Central memory CD4-positive, alpha-beta T cell (primary cell): ENCODE measurements around the gene FKBP1A.
"Not testable (repeated sequence)": the region's sequence is repeated elsewhere in the genome, so short reads cannot be mapped to it uniquely, and the experiment has no call there.

Experiments used
- DNase-seq: peaks from one replicate; pipeline ENCODE4 v3.0.0; 2022

The FKBP1A gene

DNA sequence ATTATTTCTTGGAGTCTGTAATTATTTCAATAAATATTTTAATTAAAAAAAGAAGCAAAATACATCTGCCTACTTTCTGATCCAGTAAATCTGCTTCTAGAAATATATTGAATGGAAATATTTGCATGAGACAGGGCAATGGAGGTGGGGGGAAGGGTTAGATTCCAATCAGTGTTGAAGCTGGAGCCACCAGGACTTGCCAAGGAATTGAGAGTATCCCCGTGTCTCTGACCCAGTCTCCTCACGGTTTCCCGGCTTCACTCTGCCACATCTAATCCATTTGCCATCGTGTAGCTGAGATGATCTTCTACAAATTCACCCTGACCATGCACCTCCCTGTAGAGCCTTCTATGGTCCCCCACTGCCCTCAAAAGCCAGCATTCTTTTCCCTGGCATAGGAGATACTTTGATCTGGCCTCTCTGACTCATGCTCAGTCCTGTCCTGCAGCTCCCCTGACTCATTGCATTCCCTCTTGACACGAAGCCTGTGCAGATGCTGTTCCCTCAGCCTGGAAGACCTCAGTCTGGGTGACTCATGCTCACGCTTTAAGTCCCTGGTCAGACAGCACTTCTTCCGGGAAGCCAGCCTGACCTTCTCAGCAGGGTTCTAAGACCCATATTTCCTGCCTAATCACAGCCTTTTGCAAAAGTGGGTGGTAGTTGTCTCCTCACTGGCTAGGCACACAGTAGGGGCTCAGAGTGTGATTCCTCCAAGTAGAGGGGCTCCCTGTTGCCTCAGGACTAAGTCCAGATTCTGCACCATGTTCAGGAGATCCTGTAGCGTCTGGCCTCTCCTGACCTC, 23.0 kb upstream of the FKBP1A start:
- no peak for DNase-seq

DNA sequence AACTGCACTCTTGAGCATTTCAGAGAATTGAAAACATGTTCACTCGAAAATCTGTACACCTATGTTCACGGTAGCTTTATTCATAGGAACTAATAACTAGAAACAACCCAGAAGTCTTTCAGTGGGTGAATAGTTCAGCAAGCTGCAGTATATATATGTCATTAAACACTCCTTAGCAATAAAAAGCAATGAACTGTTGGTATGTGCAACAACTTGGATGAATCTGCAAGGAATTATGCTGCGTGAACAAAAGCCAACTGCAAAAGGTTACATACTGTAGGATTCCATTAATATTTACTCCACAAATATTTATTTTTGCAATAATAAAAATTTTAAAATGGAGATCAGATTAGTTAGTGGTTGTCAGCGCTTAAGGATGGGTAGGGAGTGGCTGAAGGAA, 22.1 kb upstream of the FKBP1A start:
- no peak for DNase-seq

DNA sequence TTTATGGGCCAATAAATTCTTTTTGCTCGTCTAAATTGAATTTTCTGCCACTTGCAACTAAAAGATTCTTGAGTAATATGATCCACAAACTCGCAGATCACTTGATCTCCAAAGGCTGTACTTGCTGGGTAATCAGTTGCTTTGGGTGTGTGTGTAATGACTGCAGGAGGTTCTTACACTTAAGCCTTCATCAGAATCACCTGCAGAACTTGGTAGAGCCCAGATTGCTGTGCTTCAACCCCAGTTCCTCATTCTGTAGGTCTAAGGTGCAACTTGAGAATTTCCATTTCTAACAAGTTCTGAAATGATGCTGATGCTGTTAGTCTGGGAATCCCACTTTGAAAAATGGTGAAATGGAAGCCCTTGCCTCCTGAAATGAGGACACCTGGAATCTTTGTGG, 12.9 kb upstream of the FKBP1A start:
- no peak for DNase-seq

DNA sequence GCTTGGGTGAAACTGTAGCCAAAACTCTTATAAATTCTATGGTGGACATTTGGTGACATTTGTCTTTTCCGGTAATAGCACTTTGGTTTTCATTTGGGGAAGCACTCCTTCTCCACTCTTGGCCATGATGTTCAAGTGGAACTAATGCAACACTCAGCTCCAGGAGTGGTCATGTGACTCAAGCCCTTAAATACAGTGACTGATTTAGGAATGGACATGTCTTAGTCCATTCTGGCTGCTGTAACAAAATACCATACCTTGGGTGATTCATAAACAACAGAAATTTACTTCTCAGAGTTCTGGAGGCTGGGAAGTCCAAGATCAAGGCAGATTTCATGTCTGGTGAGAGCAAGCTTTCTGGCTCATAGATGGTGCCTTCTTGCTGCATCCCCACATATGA, 10.8 kb upstream of the FKBP1A start:
- DNase-seq = no peak

DNA sequence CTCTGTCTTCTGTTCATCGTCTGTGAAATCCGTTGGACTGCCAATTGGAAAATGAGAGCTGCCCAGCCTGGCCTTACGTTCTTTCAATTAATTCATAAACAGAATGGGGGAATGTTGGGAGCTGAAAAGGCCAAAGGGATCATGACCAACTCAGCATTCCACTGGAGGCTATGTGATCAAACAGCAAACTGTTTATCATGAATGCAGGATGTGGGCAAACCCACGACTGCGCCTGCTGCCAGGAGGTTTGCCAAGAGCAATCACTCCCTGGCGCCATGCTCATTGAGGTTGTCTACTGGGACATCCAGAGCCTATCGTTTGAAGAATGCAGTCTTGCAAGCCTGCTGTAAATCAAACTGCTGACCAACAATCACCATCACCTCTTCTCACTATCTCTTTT, 9.3 kb upstream of the FKBP1A start:
- DNase-seq = no peak

DNA sequence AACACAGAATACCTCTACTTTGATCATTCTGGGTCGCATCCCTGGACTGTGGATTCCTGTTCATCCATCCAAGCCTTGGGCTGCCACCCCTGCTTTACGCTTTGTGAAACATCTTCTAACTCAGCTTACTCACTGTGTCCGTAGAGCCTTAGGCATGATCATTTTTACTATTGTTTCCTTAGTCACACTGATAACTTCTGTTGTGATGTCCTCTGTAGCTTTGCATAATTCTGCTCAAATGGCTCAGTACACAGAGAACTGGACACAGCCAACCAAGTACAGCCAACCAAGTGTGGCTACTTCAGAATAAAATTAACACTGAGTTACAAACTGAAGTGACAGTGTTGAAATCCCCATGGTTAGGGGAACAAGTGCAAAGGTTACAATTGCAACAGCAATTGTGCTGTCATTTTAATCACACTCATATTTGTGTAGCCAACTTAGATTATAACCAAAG, 8.6 kb upstream of the FKBP1A start:
- no peak for DNase-seq

DNA sequence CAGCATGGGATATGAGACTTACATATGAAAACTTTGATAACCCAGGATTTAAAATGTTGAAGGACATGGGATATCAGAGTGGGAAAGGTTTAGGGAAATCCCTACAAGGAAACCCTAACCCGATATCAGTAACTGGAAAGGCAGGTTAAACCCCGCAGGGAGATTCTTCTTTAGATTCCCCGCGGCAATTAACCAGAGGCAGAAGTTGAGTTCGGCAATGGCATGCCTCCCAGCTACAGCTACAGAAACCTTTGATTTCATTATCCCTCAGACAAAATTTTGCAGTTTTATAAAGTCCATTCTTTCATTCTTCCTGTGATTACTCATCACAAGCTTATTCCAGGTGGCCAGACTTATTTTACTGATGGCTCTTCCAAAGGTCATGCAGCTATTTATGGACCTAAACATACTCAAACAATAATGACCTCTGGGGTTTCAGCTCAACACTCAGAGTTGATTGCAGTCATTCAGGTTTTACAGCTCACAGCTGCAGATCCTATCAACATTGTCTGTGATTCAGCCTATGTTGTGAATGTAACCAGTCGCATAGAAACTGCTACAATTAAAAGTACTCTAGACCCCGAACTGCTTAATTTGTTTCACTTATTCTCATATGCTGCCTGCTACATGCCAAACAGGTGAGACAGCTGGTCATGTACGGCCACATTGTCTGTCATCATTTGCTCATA, 7.0 kb upstream of the FKBP1A start:
- not testable (repeated sequence) for DNase-seq

DNA sequence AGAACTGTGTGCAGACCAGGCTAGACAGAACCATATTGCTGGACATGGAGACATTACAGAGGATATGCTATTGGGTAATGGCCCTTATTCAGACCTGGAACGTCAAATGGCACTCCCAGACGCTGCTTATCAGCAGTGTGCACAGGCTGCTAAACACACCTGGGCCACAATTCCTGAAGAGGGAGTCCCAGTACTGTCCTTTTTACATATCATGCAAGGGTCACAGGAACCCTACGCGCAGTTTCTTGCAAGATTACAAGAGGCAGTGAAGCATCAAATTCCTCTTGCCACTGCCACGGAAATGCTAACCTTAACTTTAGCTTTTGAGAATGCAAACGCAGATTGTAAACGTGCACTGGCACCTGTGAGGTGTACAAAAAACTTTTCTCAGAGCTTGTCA, 5.3 kb upstream of the FKBP1A start:
- not testable (repeated sequence) for DNase-seq

DNA sequence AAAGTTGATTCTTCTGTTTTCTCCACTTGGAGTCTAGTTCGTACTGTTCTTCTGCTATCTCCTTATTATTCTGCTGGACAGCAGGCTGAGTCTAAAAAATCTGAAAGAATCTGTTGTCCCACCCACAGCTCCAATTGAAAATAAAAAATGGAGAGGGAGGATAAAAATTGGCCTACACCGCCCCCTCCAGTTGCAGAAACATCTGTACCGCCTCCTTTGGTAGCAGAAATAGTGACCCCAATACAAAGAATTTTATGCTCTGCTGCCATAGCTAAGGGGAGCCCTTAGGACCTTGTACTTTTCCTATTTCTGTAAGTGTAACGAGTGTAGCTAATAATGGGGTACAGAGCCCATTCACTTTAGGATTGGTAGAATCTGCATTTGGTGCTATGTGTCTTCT, 4.9 kb upstream of the FKBP1A start:
- no peak for DNase-seq

DNA sequence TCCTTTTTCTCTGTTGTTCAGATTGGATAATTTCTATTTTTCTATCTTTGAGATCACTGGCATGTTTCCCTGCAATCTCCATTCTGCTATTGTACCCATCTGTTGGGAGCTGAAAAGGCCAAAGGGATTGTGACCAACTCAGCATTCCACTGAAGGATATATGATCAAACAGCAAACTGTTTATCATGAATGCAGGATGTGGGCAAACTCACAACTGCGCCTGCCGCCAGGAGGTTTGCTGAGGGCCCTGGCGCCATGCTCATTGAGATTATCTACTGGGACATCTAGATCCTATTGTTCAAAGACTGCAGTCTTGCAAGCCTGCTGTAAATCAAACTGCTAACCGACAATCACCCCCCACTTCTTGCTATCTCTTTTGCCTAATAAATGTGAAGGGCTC, 3.8 kb upstream of the FKBP1A start:
- DNase-seq = no peak

DNA sequence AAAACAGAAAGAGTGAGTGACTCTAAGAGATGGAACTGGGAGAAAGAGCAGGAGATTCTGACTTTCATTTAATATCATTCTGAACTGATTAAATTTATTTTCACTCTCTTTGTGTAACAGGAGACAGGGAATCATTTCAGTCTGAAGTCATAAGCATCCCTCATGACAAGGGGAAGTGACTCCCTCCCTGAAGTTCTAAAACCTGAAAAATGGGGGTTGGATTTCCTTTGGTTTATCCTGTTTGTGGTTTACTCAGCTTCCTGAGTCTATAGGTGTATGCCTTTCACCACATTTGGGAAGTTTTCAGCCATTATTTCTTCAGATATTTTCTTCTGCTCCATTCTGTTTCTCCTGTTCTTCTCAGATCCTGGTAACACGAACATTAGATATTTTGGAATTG, 3.4 kb upstream of the FKBP1A start:
- no peak for DNase-seq

DNA sequence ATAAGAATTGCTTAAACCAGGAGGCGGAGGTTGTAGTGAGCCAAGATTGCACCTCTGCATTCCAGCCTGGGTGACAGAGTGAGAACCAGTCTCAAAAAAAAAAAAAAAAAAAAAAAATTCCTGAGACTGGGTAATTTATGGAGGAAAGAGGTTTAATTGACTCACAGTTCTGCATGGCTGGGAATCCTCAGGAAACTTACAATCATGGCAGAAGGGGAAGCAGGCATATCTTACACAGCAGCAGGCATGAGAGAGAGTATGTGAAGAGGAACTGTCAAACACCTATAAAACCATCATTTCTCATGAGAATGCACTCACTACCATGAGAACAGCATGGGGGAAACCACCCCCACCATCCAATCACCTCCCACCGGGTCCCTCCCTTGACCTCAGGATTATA, 1.8 kb upstream of the FKBP1A start:
- DNase-seq = no peak

DNA sequence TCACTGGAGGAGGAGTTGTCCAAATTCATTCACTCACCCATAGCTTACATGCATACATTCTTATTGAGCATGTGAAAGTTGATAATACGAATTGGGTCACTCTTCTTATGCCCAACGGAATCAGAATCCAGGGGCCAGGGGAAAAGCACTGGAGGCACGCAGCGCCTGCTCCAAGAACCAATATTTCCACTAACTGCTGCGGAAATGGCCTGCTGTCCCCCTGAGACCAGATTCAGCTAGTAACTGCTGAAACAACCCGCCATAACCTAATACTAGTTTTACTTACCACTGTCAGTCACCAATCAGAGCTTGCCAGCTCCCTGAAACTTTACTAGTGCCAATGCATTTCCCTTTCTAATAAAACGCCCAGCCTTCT, 641 bp upstream of the FKBP1A start:
- no peak for DNase-seq

DNA sequence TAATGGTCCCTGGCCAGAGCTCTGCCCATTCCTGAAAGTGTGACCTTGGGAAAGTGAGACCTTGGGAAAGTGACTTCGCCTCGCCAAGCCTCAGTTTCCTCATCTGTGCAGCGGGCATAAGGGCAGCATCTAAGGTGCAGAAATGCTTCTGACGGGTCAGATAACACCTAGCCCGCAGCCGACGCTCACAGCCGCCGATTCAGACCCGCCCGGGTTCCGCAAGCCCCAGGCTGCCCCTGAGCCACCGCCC, 486 bp downstream of the FKBP1A start:
- DNase-seq = no peak

DNA sequence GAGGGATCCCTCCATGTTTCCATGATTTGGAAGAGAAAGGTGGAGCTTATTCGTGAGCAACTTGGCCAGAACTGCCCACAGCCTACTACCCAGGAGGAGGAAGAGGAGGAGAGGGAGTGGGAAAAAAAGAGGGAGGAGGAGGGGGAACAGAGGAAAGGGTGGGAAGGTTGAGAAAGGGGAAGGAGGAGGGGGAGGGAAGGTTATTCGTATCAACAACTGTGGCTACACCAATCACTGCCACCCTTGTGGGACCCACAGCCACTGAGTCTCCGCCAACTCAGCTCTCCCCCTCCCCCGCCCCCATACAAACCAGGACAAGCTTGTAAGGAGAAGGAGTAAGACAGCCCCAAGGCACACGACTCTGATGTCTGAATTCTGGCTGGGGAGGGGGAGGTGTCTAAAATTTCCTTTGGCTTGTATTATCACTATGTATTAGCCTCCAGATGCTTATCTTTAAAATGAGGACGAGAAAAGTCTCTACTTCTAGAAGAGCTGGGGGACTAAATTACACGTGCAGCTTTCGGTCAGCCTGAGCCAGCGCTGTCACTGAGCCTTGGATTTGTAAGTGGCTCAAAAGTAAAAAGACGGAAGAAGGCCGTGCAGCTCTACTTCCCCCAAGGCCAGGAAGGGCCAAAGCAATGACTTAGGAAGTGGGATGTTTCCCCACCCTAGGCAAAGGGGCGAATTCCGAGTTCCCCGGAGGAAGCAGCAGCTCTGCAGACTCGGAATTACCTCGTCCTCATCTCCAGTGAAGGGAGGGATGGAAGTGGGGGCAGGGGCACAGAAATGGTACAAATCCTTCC, 1.0 kb downstream of the FKBP1A start:
- no peak for DNase-seq

DNA sequence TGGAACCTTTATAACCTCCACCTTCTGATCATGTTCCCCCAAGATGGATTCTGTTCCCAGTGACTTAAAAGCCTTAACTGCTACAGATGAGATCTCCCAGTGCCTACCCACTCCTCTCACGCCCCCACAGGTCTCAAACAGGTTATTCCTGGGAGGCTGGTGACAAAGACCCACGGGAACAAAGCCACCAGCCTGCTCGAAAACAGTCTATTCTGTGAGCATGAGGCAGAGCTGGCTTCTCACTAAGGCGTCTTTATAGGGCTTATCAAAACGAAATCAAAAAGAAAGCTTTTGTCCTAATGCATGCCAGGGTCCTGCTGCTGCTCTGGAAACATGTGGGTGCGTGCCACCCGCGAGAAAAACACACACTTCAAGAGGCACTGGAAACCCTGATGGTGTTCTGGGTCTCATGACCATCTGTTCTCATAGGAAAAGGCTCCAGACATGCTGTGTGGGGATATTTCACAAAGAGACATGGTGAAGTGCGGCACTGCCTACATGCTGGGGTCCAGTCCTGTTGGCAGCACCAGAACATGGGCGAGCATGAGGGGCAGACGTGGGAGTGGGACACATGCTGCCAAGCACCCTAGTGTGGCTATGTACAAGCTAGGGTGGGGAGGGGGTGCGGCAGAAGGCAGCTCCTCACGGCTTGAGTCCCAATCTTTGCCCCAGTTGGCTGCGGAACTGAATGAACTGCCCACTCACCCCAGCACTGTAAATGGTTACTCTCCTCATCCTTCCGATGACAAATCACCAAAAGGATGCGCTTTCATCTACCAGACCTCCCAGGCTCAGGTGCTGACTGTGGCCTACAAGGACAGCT, 2.1 kb downstream of the FKBP1A start:
- no peak for DNase-seq

DNA sequence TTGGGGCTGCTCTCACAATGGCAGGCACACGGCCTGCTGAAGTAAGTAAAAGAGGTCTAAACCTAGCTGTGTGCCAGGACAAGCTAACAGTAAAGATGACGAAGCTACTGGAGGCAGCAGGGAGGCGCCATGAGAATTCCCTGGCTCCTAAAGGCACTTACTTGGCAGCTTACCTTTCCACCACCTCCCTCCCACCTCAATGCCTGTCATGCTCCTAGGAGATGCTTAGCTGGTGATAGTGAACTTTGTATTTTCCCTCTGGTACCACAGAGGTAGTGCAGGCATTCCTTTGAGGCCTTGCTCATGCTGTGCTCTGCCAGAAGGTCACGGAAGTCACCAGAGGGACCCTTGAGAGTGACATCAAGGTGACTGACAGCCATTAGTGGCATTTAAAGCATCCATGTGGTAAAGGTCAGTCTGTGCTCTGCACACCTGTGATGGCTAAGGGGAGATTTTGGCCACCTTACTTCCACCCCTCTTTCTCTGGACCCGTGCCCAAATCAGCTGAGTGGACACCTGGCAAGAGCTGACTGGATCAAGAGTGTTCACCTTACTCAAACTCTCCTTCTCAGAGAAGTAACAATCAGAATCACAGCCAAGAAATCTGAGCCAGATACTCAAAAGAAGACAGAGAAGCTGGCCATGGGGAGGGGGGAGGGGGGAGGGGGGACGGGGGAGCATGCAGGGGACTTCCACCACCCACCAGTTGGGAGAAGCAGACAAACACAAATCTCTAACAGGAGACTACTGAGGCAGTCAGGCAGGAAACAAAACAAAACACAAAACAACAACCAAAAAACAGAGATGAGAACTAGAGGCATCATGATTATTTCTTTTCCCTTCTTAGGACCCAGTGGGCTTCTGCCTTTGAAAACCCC, 2.9 kb downstream of the FKBP1A start:
- DNase-seq = no peak

DNA sequence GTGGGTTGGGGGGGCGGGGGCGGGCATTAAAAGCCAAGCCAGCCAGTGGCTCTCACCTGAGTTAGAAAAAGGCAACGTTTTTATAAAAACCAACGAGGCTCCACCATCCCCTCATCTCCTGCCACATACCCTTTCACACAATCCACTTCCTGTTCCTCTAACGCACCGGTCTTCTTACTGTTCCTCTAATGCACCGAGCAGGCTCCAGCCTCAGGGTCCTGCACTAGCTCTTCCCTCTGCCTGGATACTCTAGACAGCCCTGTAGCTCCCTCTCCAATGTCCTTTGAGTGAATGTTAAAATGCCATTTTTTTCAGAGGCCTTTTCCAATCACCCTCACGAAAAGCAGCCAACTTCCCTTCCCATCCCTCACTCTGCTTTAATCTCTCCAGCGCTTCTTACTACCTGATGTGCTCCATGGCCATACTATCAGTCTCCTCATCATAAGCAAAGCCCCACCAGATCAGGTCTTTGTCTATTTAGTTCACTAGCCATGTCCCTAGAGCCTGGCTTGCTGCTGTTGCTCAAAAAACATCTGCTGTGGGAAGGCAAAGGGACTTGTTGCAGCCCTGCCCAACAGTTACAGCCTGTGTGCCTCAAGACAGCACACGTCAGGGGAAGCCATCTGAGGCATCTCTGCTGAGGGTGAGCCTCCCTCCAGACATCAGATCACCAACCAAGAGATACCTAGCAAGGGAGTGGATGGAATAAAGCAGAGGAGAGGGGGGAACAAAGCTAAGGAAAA, 3.9 kb downstream of the FKBP1A start:
- DNase-seq = peak; percentile 20

DNA sequence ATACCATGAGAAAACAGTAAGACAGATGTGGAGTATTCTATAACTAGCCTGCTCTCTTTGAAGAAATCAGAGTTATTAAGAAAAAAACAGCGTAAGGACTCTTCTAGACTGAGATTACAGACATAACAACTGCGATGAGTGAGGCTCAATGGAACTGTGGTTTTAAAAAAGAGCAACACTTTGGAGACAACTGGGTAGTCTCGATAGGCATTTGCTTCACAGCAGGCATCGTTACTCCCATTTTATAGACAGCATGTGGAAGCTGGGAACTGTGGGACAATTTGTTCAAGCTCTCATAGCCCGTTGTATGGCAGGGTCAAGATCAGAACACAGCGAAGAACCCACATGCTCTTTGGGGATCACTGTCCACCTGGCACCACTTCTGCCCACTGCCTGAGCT, 4.6 kb downstream of the FKBP1A start:
- DNase-seq = no peak

DNA sequence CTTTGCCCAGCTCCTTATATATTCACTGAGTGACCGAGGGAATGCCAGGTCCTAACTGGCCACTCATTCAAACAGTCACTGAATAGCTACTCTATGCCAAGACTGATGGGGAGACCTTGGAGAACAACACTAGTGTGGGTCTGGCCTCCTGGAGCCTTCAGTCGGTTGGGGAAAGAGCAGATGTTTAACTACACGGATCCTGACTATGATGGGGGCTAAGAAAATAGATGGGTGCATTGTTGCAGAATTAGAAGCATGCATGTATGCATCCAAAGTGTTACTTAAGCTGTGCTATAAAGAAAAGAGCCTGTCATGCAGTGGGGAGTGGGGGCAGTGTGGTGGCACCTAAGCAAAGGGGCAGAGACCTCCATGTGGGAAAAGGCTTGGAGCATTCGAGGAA, 6.5 kb downstream of the FKBP1A start:
- DNase-seq = no peak
